Measurements from ENCODE around the gene HDGFL2.

The HDGFL2 gene

GRCh38 chr19:4493929-4494690 is 22.0 kb downstream of the HDGFL2 start:
- no peaks in the 10 kb centered on the region for H3K27me3 Mint-ChIP-seq (ENCODE audit: low read depth)
- peaks cover 24% of the 10 kb centered on the region for H3K36me3 Mint-ChIP-seq (ENCODE audit: low read depth)
- no peaks in the 10 kb centered on the region for H3K4me1 Mint-ChIP-seq
- no peak overlapping the region for H3K27ac Mint-ChIP-seq
- H3K9me3 Mint-ChIP-seq, result no peaks in the 10 kb centered on the region
- no peak overlapping the region for H3K4me3 Mint-ChIP-seq
- TF ChIP-seq CTCF (IDR thresholded peaks at IDR 0.05; ENCODE audit: unreplicated experiment in 3 of 3), result no peak

GRCh38 chr19:4494691-4495064 is 22.6 kb downstream of the HDGFL2 start:
- no peak overlapping the region for H3K4me3 Mint-ChIP-seq
- no peaks in the 10 kb centered on the region for H3K9me3 Mint-ChIP-seq
- no peaks in the 10 kb centered on the region for H3K4me1 Mint-ChIP-seq
- peaks cover 24% of the 10 kb centered on the region for H3K36me3 Mint-ChIP-seq (ENCODE audit: low read depth)
- no peak overlapping the region for H3K27ac Mint-ChIP-seq
- TF ChIP-seq CTCF (IDR thresholded peaks at IDR 0.05; ENCODE audit: unreplicated experiment in 3 of 3), result no peak
- H3K27me3 Mint-ChIP-seq (ENCODE audit: low read depth), result no peaks in the 10 kb centered on the region

GRCh38 chr19:4495471-4495870 is 23.4 kb downstream of the HDGFL2 start:
- peaks cover 16% of the 10 kb centered on the region for H3K36me3 Mint-ChIP-seq (ENCODE audit: low read depth)
- H3K27me3 Mint-ChIP-seq (ENCODE audit: low read depth), result no peaks in the 10 kb centered on the region
- no peak for TF ChIP-seq CTCF (IDR thresholded peaks at IDR 0.05; ENCODE audit: unreplicated experiment in 3 of 3)
- no peaks in the 10 kb centered on the region for H3K4me1 Mint-ChIP-seq
- H3K4me3 Mint-ChIP-seq, result no peak overlapping the region
- H3K27ac Mint-ChIP-seq, result no peak overlapping the region
- no peaks in the 10 kb centered on the region for H3K9me3 Mint-ChIP-seq

- peaks cover 15% of the 10 kb centered on the region for H3K36me3 Mint-ChIP-seq (ENCODE audit: low read depth)
- no peaks in the 10 kb centered on the region for H3K9me3 Mint-ChIP-seq
- no peak overlapping the region for H3K27ac Mint-ChIP-seq
- TF ChIP-seq CTCF (IDR thresholded peaks at IDR 0.05; ENCODE audit: unreplicated experiment in 3 of 3), result no peak
- H3K4me3 Mint-ChIP-seq, result no peak overlapping the region
- no peaks in the 10 kb centered on the region for H3K27me3 Mint-ChIP-seq (ENCODE audit: low read depth)
- no peaks in the 10 kb centered on the region for H3K4me1 Mint-ChIP-seq
Observed at GRCh38 chr19:4496304-4496703, 24.2 kb downstream of the HDGFL2 start.

- Mint-ChIP-seq H3K4me3 (no peak overlapping the region), H3K27me3 (ENCODE audit: low read depth) (no peaks in the 10 kb centered on the region), H3K9me3 (no peaks in the 10 kb centered on the region), H3K36me3 (ENCODE audit: low read depth) (peaks cover 15% of the 10 kb centered on the region), H3K4me1 (no peaks in the 10 kb centered on the region), H3K27ac (no peak overlapping the region)
- no peak for TF ChIP-seq CTCF (IDR thresholded peaks at IDR 0.05; ENCODE audit: unreplicated experiment in 3 of 3)
Observed at GRCh38 chr19:4497770-4498389, 25.8 kb downstream of the HDGFL2 start.

- Mint-ChIP-seq H3K36me3 (ENCODE audit: low read depth) (peaks cover 15% of the 10 kb centered on the region), H3K4me3 (no peak overlapping the region), H3K27me3 (ENCODE audit: low read depth) (no peaks in the 10 kb centered on the region), H3K4me1 (no peaks in the 10 kb centered on the region), H3K9me3 (no peaks in the 10 kb centered on the region), H3K27ac (no peak overlapping the region)
- no peak for TF ChIP-seq CTCF (IDR thresholded peaks at IDR 0.05; ENCODE audit: unreplicated experiment in 3 of 3)
Observed at GRCh38 chr19:4498694-4499093, 26.6 kb downstream of the HDGFL2 start.
